ENCODE data around the gene PRDM16.

DNA sequence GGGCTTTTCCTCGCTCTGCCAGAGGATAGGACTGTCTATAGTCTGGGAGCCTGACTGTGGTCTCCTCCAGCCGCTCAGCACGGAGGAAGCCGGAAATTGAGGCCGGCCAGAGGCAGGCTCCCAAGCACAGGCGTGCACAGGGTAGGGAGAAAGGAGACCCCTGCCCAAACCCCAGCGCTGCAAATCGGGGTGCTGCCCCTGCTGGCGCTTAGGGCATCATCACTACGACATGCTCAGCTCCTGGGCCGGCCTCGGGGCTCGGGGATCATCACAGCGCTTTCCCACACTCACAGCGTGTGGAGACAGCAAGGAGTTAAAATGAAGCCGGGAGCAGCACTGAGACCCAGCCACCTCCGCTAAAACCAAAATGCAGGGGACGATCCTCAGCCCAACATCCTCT is 322.7 kb downstream of the PRDM16 start:
- TF ChIP-seq, protein P1, sequence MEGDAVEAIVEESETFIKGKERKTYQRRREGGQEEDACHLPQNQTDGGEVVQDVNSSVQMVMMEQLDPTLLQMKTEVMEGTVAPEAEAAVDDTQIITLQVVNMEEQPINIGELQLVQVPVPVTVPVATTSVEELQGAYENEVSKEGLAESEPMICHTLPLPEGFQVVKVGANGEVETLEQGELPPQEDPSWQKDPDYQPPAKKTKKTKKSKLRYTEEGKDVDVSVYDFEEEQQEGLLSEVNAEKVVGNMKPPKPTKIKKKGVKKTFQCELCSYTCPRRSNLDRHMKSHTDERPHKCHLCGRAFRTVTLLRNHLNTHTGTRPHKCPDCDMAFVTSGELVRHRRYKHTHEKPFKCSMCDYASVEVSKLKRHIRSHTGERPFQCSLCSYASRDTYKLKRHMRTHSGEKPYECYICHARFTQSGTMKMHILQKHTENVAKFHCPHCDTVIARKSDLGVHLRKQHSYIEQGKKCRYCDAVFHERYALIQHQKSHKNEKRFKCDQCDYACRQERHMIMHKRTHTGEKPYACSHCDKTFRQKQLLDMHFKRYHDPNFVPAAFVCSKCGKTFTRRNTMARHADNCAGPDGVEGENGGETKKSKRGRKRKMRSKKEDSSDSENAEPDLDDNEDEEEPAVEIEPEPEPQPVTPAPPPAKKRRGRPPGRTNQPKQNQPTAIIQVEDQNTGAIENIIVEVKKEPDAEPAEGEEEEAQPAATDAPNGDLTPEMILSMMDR (IDR thresholded peaks at IDR 0.05; ENCODE audit: low read depth, low read length): no peak
- TF ChIP-seq, protein P2, sequence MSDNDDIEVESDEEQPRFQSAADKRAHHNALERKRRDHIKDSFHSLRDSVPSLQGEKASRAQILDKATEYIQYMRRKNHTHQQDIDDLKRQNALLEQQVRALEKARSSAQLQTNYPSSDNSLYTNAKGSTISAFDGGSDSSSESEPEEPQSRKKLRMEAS (IDR thresholded peaks at IDR 0.05; ENCODE audit: low read depth, low read length): no peak
- TF ChIP-seq POLR2A (IDR thresholded peaks at IDR 0.05; ENCODE audit: extremely low read depth, insufficient read length): no peak
- no peak for TF ChIP-seq MYC (IDR thresholded peaks at IDR 0.05; ENCODE audit: low read depth, low read length)
